SK-N-SH treated with all-trans-retinoic acid at 6 μM for 48 hours (cell line): Measurements from ENCODE around the gene CPVL.

Experiments
- ESRRG ChIP-seq: fragments of 250-450 bp; sonication (Bioruptor Pico); IDR thresholded peaks from 2 replicates; pipeline ENCODE4 v1.6.1; 2021; ENCODE audit warnings: mild to moderate bottlenecking
- GLIS3 ChIP-seq: fragments of 250-450 bp; sonication (Bioruptor Pico); IDR thresholded peaks from 2 replicates; pipeline ENCODE4 v1.5.0; 2020; ENCODE audit warnings: mild to moderate bottlenecking, moderate library complexity
- OSR1 ChIP-seq: fragments of 250-450 bp; sonication (Bioruptor Pico); IDR thresholded peaks from 2 replicates; pipeline ENCODE4 v1.8.0; 2022; ENCODE audit warnings: moderate library complexity, mild to moderate bottlenecking, inconsistent platforms
- ZC3H10 ChIP-seq: fragments of 250-450 bp; sonication (Bioruptor Pico); IDR thresholded peaks from 2 replicates; pipeline ENCODE4 v1.5.1; 2021; ENCODE audit warnings: mild to moderate bottlenecking, moderate library complexity
- ZFP3 ChIP-seq: fragments of 250-450 bp; sonication (Bioruptor Pico); IDR thresholded peaks from 2 replicates; pipeline ENCODE4 v1.5.0; 2020; ENCODE audit warnings: mild to moderate bottlenecking, moderate library complexity
- ZFP30 ChIP-seq: fragments of 450-650 bp; formaldehyde crosslinking; IDR thresholded peaks from 2 replicates; pipeline ENCODE4 v1.5.0; 2022; ENCODE audit warnings: mild to moderate bottlenecking, moderate library complexity
- ZNF70 ChIP-seq: fragments of 450-650 bp; formaldehyde crosslinking; IDR thresholded peaks from 2 replicates; pipeline ENCODE4 v1.5.0; 2020; ENCODE audit warnings: mild to moderate bottlenecking, moderate library complexity
- ZNF8 ChIP-seq: fragments of 450-650 bp; formaldehyde crosslinking; IDR thresholded peaks from 2 replicates; pipeline ENCODE4 v1.5.0; 2020; ENCODE audit warnings: mild to moderate bottlenecking, moderate library complexity
- TF ChIP-seq, protein P1 (sequence below): fragments of 250-450 bp; sonication (Bioruptor Pico); IDR thresholded peaks from 2 replicates; pipeline ENCODE4 v1.8.0; 2020; ENCODE audit warnings: mild to moderate bottlenecking, moderate library complexity, borderline replicate concordance
- TF ChIP-seq, protein P2 (sequence below): fragments of 250-450 bp; sonication (Bioruptor Pico); IDR thresholded peaks from 2 replicates; pipeline ENCODE4 v1.5.0; 2020; ENCODE audit warnings: mild to moderate bottlenecking, moderate library complexity

DNA sequence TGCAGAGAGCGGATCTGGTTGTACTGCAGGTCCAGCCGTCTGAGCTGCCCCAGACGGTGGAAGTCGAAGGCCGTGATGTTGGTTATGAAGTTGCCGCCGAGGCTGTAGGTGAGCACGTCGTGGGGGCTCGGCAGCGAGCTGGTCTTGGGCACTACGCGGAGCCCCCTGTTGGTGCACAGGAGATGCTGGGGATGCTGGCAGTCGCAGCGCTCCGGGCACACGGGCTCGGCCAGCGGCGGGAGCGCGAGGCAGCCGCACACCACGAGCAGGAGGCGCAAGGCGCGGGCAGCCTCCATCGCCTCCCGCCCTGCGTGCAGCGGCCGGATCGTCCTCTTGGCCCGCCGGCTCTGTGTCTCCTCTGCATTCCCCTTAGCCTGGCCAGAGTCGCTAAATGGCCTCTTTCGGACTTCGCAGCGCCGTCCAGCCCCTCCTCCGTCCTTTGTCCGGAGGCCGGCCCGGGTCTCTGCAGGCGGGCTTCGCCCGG, 188.5 kb downstream of the CPVL start:
- TF ChIP-seq ZNF8 (CRISPR knock-in tag) (no peak; the same call in 1 of the 2 replicates), ZFP3 (CRISPR knock-in tag) (no peak), ESRRG (CRISPR knock-in tag) (no peak), GLIS3 (CRISPR knock-in tag) (no peak), ZC3H10 (CRISPR knock-in tag) (no peak), ZNF70 (no peak), OSR1 (CRISPR knock-in tag) (no peak), ZFP30 (CRISPR knock-in tag) (no peak)
- TF ChIP-seq, protein P1, sequence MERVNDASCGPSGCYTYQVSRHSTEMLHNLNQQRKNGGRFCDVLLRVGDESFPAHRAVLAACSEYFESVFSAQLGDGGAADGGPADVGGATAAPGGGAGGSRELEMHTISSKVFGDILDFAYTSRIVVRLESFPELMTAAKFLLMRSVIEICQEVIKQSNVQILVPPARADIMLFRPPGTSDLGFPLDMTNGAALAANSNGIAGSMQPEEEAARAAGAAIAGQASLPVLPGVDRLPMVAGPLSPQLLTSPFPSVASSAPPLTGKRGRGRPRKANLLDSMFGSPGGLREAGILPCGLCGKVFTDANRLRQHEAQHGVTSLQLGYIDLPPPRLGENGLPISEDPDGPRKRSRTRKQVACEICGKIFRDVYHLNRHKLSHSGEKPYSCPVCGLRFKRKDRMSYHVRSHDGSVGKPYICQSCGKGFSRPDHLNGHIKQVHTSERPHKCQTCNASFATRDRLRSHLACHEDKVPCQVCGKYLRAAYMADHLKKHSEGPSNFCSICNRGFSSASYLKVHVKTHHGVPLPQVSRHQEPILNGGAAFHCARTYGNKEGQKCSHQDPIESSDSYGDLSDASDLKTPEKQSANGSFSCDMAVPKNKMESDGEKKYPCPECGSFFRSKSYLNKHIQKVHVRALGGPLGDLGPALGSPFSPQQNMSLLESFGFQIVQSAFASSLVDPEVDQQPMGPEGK (CRISPR knock-in tag): no peak
- TF ChIP-seq, protein P2, sequence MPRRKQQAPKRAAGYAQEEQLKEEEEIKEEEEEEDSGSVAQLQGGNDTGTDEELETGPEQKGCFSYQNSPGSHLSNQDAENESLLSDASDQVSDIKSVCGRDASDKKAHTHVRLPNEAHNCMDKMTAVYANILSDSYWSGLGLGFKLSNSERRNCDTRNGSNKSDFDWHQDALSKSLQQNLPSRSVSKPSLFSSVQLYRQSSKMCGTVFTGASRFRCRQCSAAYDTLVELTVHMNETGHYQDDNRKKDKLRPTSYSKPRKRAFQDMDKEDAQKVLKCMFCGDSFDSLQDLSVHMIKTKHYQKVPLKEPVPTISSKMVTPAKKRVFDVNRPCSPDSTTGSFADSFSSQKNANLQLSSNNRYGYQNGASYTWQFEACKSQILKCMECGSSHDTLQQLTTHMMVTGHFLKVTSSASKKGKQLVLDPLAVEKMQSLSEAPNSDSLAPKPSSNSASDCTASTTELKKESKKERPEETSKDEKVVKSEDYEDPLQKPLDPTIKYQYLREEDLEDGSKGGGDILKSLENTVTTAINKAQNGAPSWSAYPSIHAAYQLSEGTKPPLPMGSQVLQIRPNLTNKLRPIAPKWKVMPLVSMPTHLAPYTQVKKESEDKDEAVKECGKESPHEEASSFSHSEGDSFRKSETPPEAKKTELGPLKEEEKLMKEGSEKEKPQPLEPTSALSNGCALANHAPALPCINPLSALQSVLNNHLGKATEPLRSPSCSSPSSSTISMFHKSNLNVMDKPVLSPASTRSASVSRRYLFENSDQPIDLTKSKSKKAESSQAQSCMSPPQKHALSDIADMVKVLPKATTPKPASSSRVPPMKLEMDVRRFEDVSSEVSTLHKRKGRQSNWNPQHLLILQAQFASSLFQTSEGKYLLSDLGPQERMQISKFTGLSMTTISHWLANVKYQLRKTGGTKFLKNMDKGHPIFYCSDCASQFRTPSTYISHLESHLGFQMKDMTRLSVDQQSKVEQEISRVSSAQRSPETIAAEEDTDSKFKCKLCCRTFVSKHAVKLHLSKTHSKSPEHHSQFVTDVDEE: no peak
